H1 (cell line): ENCODE data around the gene CAPN10. TPM values are rescaled to one million over a fixed set of nuclear protein-coding genes. Genes with fewer than 3 reads are reported as not detected.

Source experiments
- CTCF ChIA-PET: fragments of 300-600 bp; sonication (Branson Sonifier 250); formaldehyde crosslinking; loops from one replicate; lab custom pipeline; 2021; ENCODE audit not compliant: partially characterized antibody; lab: Charles Lee
- POLR2A ChIA-PET: fragments of 300-600 bp; sonication (Branson Sonifier 250); formaldehyde crosslinking; loops from one replicate; lab custom pipeline; 2021; ENCODE audit warnings: inconsistent platforms; ENCODE audit not compliant: partially characterized antibody; lab: Charles Lee
- DNase-seq, 2 experiments: peaks; one replicate each; pipeline versions ENCODE4 v3.0.0 to v3.0.0-alpha.2; 2010 to 2022; ENCODE audit warnings: low spot score in 2 of 2, low read depth in 1 of 2, mixed read lengths in 1 of 2
- FAIRE-seq: peaks from 2 replicates; lab custom pipeline; 2011; peaks lifted over from hg19 to GRCh38; lab: Jason Lieb, UNC
- H2AFZ ChIP-seq: 2 replicates; pipeline ENCODE4 v1.8.1; 2012; ENCODE audit warnings: low read length, inconsistent platforms
- H2AK5ac ChIP-seq: 2 replicates; pipeline ENCODE4 v1.6.1; 2013; ENCODE audit warnings: low read depth, low read length
- H2BK120ac ChIP-seq: replicated peaks from 2 replicates; pipeline ENCODE3; 2013; ENCODE audit warnings: low read depth, low read length, inconsistent platforms
- H2BK12ac ChIP-seq: 2 replicates; pipeline ENCODE4 v1.6.1; 2013; ENCODE audit warnings: low read depth, low read length
- H2BK15ac ChIP-seq: 2 replicates; pipeline ENCODE4 v1.6.1; 2013; ENCODE audit warnings: low read length
- H2BK20ac ChIP-seq: 2 replicates; pipeline ENCODE4 v1.6.1; 2013; ENCODE audit warnings: low read length
- H2BK5ac ChIP-seq: 2 replicates; pipeline ENCODE4 v1.6.1; 2013; ENCODE audit warnings: low read depth, low read length
- H3K14ac ChIP-seq: 2 replicates; pipeline ENCODE4 v1.6.1; 2013; ENCODE audit warnings: inconsistent platforms; ENCODE audit not compliant: insufficient read length
- H3K18ac ChIP-seq: 2 replicates; pipeline ENCODE4 v1.6.1; 2013; ENCODE audit warnings: low read length; ENCODE audit errors: extremely low read depth
- H3K23ac ChIP-seq: 2 replicates; pipeline ENCODE4 v1.6.1; 2013; ENCODE audit warnings: inconsistent platforms; ENCODE audit not compliant: insufficient read length
- H3K23me2 ChIP-seq: 2 replicates; pipeline ENCODE4 v1.6.1; 2013; ENCODE audit warnings: low read depth, low read length
- H3K27ac ChIP-seq: 2 replicates; pipeline ENCODE4 v1.6.1; 2011; ENCODE audit warnings: low read depth, low read length, inconsistent platforms
- H3K27me3 ChIP-seq, 4 experiments: replicated peaks in 1 of 4; 1 replicate in 1 of 4; 2 replicates in 3 of 4; pipeline versions ENCODE4 v1.6.1 to v1.8.1; 2011 to 2013; ENCODE audit warnings: low read length in 3 of 4, mild to moderate bottlenecking in 3 of 4, inconsistent platforms in 2 of 4, mixed read lengths in 2 of 4, moderate library complexity in 1 of 4; ENCODE audit not compliant: control insufficient read depth in 3 of 4, insufficient read depth in 3 of 4; ENCODE audit errors: extremely low read depth in 1 of 4
- H3K36me3 ChIP-seq, 4 experiments: 2 replicates each; pipeline versions ENCODE4 v1.6.1 to v1.8.1; 2011 to 2013; ENCODE audit warnings: mild to moderate bottlenecking in 4 of 4, low read length in 3 of 4, moderate library complexity in 2 of 4, control low read depth in 1 of 4, inconsistent platforms in 1 of 4; ENCODE audit not compliant: insufficient read depth in 4 of 4, control insufficient read depth in 2 of 4
- H3K4ac ChIP-seq: replicated peaks from 2 replicates; pipeline ENCODE3; 2013; ENCODE audit warnings: low read length, low read depth, mixed read lengths, inconsistent platforms; ENCODE audit not compliant: insufficient read length
- H3K4me1 ChIP-seq, 4 experiments: replicated peaks in 1 of 4; 1 replicate in 1 of 4; 2 replicates in 3 of 4; pipeline versions ENCODE4 v1.6.1 to v1.8.1; 2011 to 2013; ENCODE audit warnings: low read length in 3 of 4, inconsistent platforms in 2 of 4, mixed read lengths in 1 of 4; ENCODE audit not compliant: insufficient read depth in 4 of 4, control insufficient read depth in 3 of 4
- H3K4me2 ChIP-seq, 2 experiments: 2 replicates each; pipeline versions ENCODE4 v1.6.1 to v1.8.1; 2011 to 2013; ENCODE audit warnings: low read depth in 2 of 2, low read length in 2 of 2, control low read depth in 1 of 2, inconsistent platforms in 1 of 2, mild to moderate bottlenecking in 1 of 2; ENCODE audit not compliant: insufficient read depth in 1 of 2
- H3K4me3 ChIP-seq, 4 experiments: fragments of 200-600, 300-600 bp in 1 of 4; sonication (generic), shearing (Covaris generic), sonication (Bioruptor Twin) in 1 of 4; 2 replicates each; pipeline versions ENCODE4 v1.5.1 to v1.8.1; 2011 to 2016; ENCODE audit warnings: low read length in 4 of 4, low read depth in 3 of 4, control low read depth in 2 of 4, inconsistent platforms in 2 of 4, mild to moderate bottlenecking in 2 of 4, mixed read lengths in 1 of 4, moderate library complexity in 1 of 4; ENCODE audit not compliant: insufficient read depth in 2 of 4; ENCODE audit errors: extremely low read depth in 1 of 4
- H3K56ac ChIP-seq: replicated peaks from 2 replicates; pipeline ENCODE3; 2013; ENCODE audit warnings: low read depth, mild to moderate bottlenecking, mixed read lengths, low read length, inconsistent platforms; ENCODE audit not compliant: insufficient read length
- H3K79me1 ChIP-seq: 2 replicates; pipeline ENCODE4 v1.6.1; 2013; ENCODE audit warnings: low read depth, low read length, control low read depth
- H3K79me2 ChIP-seq, 2 experiments: 2 replicates each; pipeline versions ENCODE4 v1.6.1 to v1.8.1; 2012 to 2013; ENCODE audit warnings: low read length in 2 of 2, mild to moderate bottlenecking in 2 of 2, inconsistent platforms in 1 of 2; ENCODE audit not compliant: insufficient read depth in 2 of 2, control insufficient read depth in 1 of 2
- H3K9ac ChIP-seq, 4 experiments: replicated peaks in 1 of 4; 1 replicate in 1 of 4; 2 replicates in 3 of 4; pipeline versions ENCODE4 v1.6.1 to v1.8.1; 2011 to 2013; ENCODE audit warnings: low read depth in 3 of 4, low read length in 3 of 4, control low read depth in 2 of 4, mild to moderate bottlenecking in 2 of 4, moderate library complexity in 2 of 4, inconsistent platforms in 1 of 4; ENCODE audit errors: extremely low read depth in 1 of 4
- H3K9me3 ChIP-seq, 2 experiments: 2 replicates each; pipeline versions ENCODE4 v1.6.1 to v1.8.1; 2012 to 2013; ENCODE audit warnings: mild to moderate bottlenecking in 2 of 2, moderate library complexity in 2 of 2, control low read depth in 1 of 2, inconsistent platforms in 1 of 2, low read depth in 1 of 2, low read length in 1 of 2, mixed read lengths in 1 of 2; ENCODE audit not compliant: insufficient read depth in 2 of 2
- H4K20me1 ChIP-seq, 2 experiments: replicated peaks in 1 of 2; 2 replicates each; pipeline versions ENCODE3 to v1.8.1; 2011 to 2013; ENCODE audit warnings: inconsistent platforms in 2 of 2, low read length in 2 of 2, mild to moderate bottlenecking in 1 of 2; ENCODE audit not compliant: insufficient read depth in 2 of 2, control insufficient read depth in 1 of 2
- H4K5ac ChIP-seq: 2 replicates; pipeline ENCODE4 v1.6.1; 2013; ENCODE audit warnings: low read length, low read depth, mixed read lengths, inconsistent platforms; ENCODE audit not compliant: insufficient read length
- H4K8ac ChIP-seq: 2 replicates; pipeline ENCODE4 v1.8.0; 2013; ENCODE audit warnings: mild to moderate bottlenecking, moderate library complexity, low read length, inconsistent platforms; ENCODE audit not compliant: insufficient read depth; ENCODE audit errors: extremely low read depth
- H4K91ac ChIP-seq: replicated peaks from 2 replicates; pipeline ENCODE3; 2013; ENCODE audit warnings: low read length, mixed read lengths, inconsistent platforms; ENCODE audit not compliant: insufficient read length
- ASH2L ChIP-seq: fragments of 200-600, 300-600 bp; sonication (generic); IDR thresholded peaks from one replicate; pipeline ENCODE4 v1.7.1; 2017; ENCODE audit warnings: low read length
- CHD1 ChIP-seq: IDR thresholded peaks from 2 replicates; pipeline ENCODE4 v1.6.1; 2012; ENCODE audit warnings: low read depth, low read length, improper control_type of control experiment
- JUND ChIP-seq: IDR thresholded peaks from 2 replicates; pipeline ENCODE4 v1.6.1; 2011; ENCODE audit warnings: mild to moderate bottlenecking, improper control_type of control experiment, low read length
- MAX ChIP-seq: IDR thresholded peaks from 2 replicates; pipeline ENCODE4 v1.6.1; 2012; ENCODE audit warnings: inconsistent platforms
- POLR2A ChIP-seq, 2 experiments: IDR thresholded peaks; 1 replicate in 1 of 2; 2 replicates in 1 of 2; pipeline ENCODE4 v1.6.1; 2011; ENCODE audit warnings: low read depth in 2 of 2, low read length in 2 of 2, mild to moderate bottlenecking in 2 of 2; ENCODE audit errors: control extremely low read depth in 1 of 2
- RAD21 ChIP-seq, 2 experiments: IDR thresholded peaks in 1 of 2; conservative IDR thresholded peaks in 1 of 2; 2 replicates each; pipeline ENCODE4 v1.6.1; 2011; ENCODE audit warnings: low read depth in 2 of 2, low read length in 2 of 2, improper control_type of control experiment in 1 of 2, inconsistent platforms in 1 of 2, mild to moderate bottlenecking in 1 of 2, moderate library complexity in 1 of 2
- RBBP5 ChIP-seq: IDR thresholded peaks from 2 replicates; pipeline ENCODE4 v1.7.1; 2012; ENCODE audit warnings: low read depth, mild to moderate bottlenecking, inconsistent platforms, low read length, moderate library complexity, borderline replicate concordance
- SIRT6 ChIP-seq: IDR thresholded peaks from one replicate; pipeline ENCODE4 v1.7.1; 2012; ENCODE audit warnings: low read length, inconsistent platforms
- WGBS, 2 experiments: shearing (Covaris generic) in 1 of 2; methylation state at CpG; one replicate each; pipeline versions ENCODE4 v1.1.6 to v1.1.7; 2013 to 2015; ENCODE audit warnings: low lambda C conversion rate in 2 of 2, mixed read lengths in 2 of 2, inconsistent platforms in 1 of 2, low coverage in 1 of 2, missing lambda C conversion rate in 1 of 2; ENCODE audit not compliant: insufficient replicate concordance in 2 of 2, insufficient coverage in 1 of 2, insufficient read length in 1 of 2; ENCODE audit errors: extremely low coverage in 1 of 2, missing lambda C conversion rate in 1 of 2; 5-methylcytosine and 5-hydroxymethylcytosine counted together
- polyA plus RNA-seq, 7 experiments: library from polyadenylated mRNA; depleted of rRNA in 3 of 7; stranded (reverse) in 5 of 7; unstranded in 2 of 7; fragments of >200 nt in 5 of 7; fragments of 200-250 nt in 2 of 7; gene quantifications; 1 replicate in 5 of 7; 2 replicates in 1 of 7; 4 replicates in 1 of 7; pipeline versions ENCODE4 v1.2.1 to v1.2.3, GENCODE V29; 2011 to 2013; ENCODE audit warnings: missing spikeins in 2 of 7, mixed read lengths in 2 of 7
- total RNA-seq: library from RNA; stranded (reverse); fragmentation: NEBNext Ultra II Directional; extraction: Animal tissue kit (Norgen Biotek cat#: 25700); gene quantifications from 2 replicates; pipeline ENCODE4 v1.2.1, GENCODE V29; 2021

Gene CAPN10
- total and polyA plus RNA-seq, 2 of the 8 experiments (the other 6 are each of a cell fraction or from before 2014, with no cell fraction given) = 30.7 to 39.8 TPM

- no peak overlapping the region for H3K23ac ChIP-seq
- WGBS, 2 experiments = 89% methylated on average over 6 of the region's 7 CpGs; no CpG with 5 or more reads in 1 of the 2 experiments
- TF ChIP-seq CHD1 (no peak), POLR2A (IDR thresholded peaks at IDR 0.05; ENCODE audit: control extremely low read depth in 1 of 2, low read depth in 2 of 2, low read length in 2 of 2) (no peak), JUND (no peak), SIRT6 (no peak), MAX (no peak), RAD21 (IDR thresholded peaks at IDR 0.05 in 1 of 2, conservative IDR thresholded peaks at IDR 0.05 in 1 of 2; ENCODE audit: low read depth in 2 of 2, low read length in 2 of 2) (no peak), RBBP5 (no peak), ASH2L (no peak)
- TF ChIP-seq, all 59 proteins: peak for 0
- Histone ChIP-seq H2BK20ac (no peak overlapping the region), H3K79me1 (no peaks in the 10 kb centered on the region), H3K9me3 (peaks cover 25% of the 10 kb centered on the region in 2 experiments), H3K4me3 (no peak overlapping the region), H3K9ac (no peak overlapping the region), H3K23me2 (no peaks in the 10 kb centered on the region), H3K79me2 (no peaks in the 10 kb centered on the region), H2BK120ac (no peak overlapping the region), H4K8ac (no peak overlapping the region), H2BK15ac (no peak overlapping the region), H3K27ac (no peak overlapping the region), H3K4me2 (no peak overlapping the region), H2BK5ac (no peak overlapping the region), H3K4ac (no peak overlapping the region), H3K14ac (no peak overlapping the region), H2BK12ac (no peak overlapping the region), H4K91ac (no peak overlapping the region), H3K56ac (no peak overlapping the region), H3K18ac (no peak overlapping the region), H4K20me1 (no peaks in the 10 kb centered on the region), H2AFZ (no peak overlapping the region), H3K4me1 (peaks cover 0 to 6% (median 1%) of the 10 kb centered on the region in 4 experiments; a peak in 3 of 7 replicates), H3K27me3 (no peaks in the 10 kb centered on the region), H3K36me3 (no peaks in the 10 kb centered on the region), H4K5ac (no peak overlapping the region), H2AK5ac (no peak overlapping the region)
- FAIRE-seq (no peak), DNase-seq (no peak)
- CTCF ChIA-PET = interaction anchor here (0.5 to 1.7 kb wide), 4 partner anchors 9 to 32 kb away, joined by 3 to 4 read pairs (median 4); no protein-coding TSS in a partner anchor
- POLR2A ChIA-PET = interaction anchor here (1.0 kb wide), 1 partner anchor 93 kb away, joined by 3 read pairs; no protein-coding TSS in a partner anchor
Observed at GRCh38 chr2:240620859-240621258, 34.3 kb downstream of the CAPN10 start.
